A673 (cell line): ENCODE measurements around the gene RAB3C.

Experiments
- EZH2 ChIP-seq: fragments of 200-600 bp; sonication (generic); IDR thresholded peaks from 2 replicates; pipeline ENCODE4 v1.6.1; 2017; ENCODE audit warnings: borderline replicate concordance, low read depth, mild to moderate bottlenecking, mixed read lengths, antibody characterized with exemption, low read length; ENCODE audit not compliant: poor library complexity, severe bottlenecking
- TF ChIP-seq, protein P1 (sequence below): fragments of 300-800, 200-600 bp; sonication (generic); conservative IDR thresholded peaks from 2 replicates; pipeline ENCODE4 v1.5.1; 2017; ENCODE audit warnings: low read depth, mild to moderate bottlenecking, antibody characterized with exemption, low read length, moderate library complexity, mixed read lengths

DNA sequence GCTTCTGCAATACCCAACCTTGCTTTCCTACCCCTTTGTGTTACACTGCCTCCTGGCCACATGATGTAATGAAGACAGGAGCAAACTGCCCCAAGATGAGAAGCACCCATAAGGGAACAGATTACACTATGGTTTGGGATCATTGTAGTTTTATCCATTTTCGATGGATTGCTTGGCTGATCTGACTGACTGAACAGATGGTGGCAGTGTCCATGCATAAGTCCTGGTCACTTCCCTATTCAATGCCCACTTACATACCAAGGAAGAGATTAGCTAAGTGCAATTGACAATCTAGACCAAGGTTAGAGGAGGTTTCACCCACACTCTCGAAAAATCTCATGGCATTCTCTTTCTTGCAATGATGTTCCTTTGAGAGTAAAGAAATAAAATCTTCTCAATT lies 319.9 kb downstream of the RAB3C start:
- TF ChIP-seq, protein P1, sequence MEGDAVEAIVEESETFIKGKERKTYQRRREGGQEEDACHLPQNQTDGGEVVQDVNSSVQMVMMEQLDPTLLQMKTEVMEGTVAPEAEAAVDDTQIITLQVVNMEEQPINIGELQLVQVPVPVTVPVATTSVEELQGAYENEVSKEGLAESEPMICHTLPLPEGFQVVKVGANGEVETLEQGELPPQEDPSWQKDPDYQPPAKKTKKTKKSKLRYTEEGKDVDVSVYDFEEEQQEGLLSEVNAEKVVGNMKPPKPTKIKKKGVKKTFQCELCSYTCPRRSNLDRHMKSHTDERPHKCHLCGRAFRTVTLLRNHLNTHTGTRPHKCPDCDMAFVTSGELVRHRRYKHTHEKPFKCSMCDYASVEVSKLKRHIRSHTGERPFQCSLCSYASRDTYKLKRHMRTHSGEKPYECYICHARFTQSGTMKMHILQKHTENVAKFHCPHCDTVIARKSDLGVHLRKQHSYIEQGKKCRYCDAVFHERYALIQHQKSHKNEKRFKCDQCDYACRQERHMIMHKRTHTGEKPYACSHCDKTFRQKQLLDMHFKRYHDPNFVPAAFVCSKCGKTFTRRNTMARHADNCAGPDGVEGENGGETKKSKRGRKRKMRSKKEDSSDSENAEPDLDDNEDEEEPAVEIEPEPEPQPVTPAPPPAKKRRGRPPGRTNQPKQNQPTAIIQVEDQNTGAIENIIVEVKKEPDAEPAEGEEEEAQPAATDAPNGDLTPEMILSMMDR, result no peak
- no peak for TF ChIP-seq EZH2
